ENCODE measurements around the gene FMOD. TPM values are rescaled to one million over a fixed set of nuclear protein-coding genes. Genes with fewer than 3 reads are reported as not detected.

FMOD gene
- polyA plus RNA-seq, 3 donors: not detected

GRCh38 chr1:203388683-203389082, 37.8 kb upstream of the FMOD start:
- no peaks in the 10 kb centered on the region for H4K20me1 ChIP-seq (ENCODE audit: insufficient read depth, low read length)
- H3K4me2 ChIP-seq (replicated peaks; ENCODE audit: extremely low read depth, low read length, poor library complexity, severe bottlenecking): no peak overlapping the region
- H3K9me3 ChIP-seq (replicated peaks in 1 of 2; ENCODE audit: control insufficient read depth in 1 of 2, insufficient read depth in 1 of 2, low read length in 2 of 2): no peaks in the 10 kb centered on the region
- H3K9me3 Mint-ChIP-seq: peaks cover 0 to 5% (median 3%) of the 10 kb centered on the region in 7 donors
- H3K4me3 ChIP-seq (replicated peaks in 1 of 3; ENCODE audit: low read depth in 2 of 3, low read length in 3 of 3): no peak overlapping the region
- peaks cover 16% of the 10 kb centered on the region for H3K4me1 Mint-ChIP-seq
- TF ChIP-seq, protein P1, sequence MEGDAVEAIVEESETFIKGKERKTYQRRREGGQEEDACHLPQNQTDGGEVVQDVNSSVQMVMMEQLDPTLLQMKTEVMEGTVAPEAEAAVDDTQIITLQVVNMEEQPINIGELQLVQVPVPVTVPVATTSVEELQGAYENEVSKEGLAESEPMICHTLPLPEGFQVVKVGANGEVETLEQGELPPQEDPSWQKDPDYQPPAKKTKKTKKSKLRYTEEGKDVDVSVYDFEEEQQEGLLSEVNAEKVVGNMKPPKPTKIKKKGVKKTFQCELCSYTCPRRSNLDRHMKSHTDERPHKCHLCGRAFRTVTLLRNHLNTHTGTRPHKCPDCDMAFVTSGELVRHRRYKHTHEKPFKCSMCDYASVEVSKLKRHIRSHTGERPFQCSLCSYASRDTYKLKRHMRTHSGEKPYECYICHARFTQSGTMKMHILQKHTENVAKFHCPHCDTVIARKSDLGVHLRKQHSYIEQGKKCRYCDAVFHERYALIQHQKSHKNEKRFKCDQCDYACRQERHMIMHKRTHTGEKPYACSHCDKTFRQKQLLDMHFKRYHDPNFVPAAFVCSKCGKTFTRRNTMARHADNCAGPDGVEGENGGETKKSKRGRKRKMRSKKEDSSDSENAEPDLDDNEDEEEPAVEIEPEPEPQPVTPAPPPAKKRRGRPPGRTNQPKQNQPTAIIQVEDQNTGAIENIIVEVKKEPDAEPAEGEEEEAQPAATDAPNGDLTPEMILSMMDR (IDR thresholded peaks at IDR 0.05): no peak
- intact Hi-C loops (cut with micrococcal nuclease): no loop called here
- no peak overlapping the region for H3K9ac ChIP-seq (ENCODE audit: insufficient read depth, low read length, poor library complexity, severe bottlenecking)
- peaks cover 2 to 3% of the 10 kb centered on the region in 2 donors for H3K27me3 ChIP-seq (ENCODE audit: control insufficient read depth in 2 of 2, insufficient read depth in 2 of 2, low read length in 2 of 2)
- peaks cover 5 to 10% (median 10%) of the 10 kb centered on the region in 3 donors for H3K27me3 Mint-ChIP-seq (ENCODE audit: low read depth in 3 of 3)
- no peak for DNase-seq
- no peak overlapping the region for H3K27ac ChIP-seq (ENCODE audit: low read depth in 1 of 2, low read length in 2 of 2)
- no peaks in the 10 kb centered on the region for H3K79me2 ChIP-seq (ENCODE audit: insufficient read depth, low read length)
- peaks cover 13 to 16% of the 10 kb centered on the region in 2 donors for H3K4me1 ChIP-seq (ENCODE audit: control insufficient read depth in 1 of 2, insufficient read depth in 2 of 2, low read length in 2 of 2)
- H3K36me3 ChIP-seq (replicated peaks in 1 of 2; ENCODE audit: control insufficient read depth in 1 of 2, insufficient read depth in 2 of 2, low read length in 2 of 2): no peaks in the 10 kb centered on the region
- H3K27ac Mint-ChIP-seq: peak overlapping the region in 1 of 7 donors; percentile 61
- no peak overlapping the region for H3K4me3 Mint-ChIP-seq
- no CpG with 5 or more reads among the region's 3 CpGs for WGBS (ENCODE audit: insufficient coverage)
- no peaks in the 10 kb centered on the region for H3K36me3 Mint-ChIP-seq
- H2AFZ ChIP-seq (ENCODE audit: insufficient read depth, low read depth, low read length, poor library complexity, severe bottlenecking): no peak overlapping the region

DNA sequence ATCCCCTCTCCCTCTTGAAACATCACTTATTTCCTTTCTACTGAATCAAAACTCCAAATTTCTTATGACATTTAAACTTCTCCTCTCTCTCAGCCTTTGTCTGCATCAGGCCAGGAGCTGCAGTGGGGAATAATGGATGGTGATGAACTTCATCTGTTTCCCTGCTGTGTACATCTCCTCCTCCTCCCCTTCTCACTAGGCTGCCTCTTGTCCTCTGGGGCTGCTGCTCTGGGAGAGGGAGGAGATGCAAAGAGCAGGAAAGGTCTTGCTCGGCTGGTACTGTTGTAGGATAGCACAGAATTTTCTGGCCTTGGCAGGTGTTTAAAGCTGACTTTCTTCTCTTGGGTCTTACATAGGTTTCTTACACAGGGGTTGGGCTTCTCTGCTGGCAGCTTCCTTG, 31.1 kb upstream of the FMOD start:
- Mint-ChIP-seq H3K27ac (peak overlapping the region in 5 of 7 donors; percentile 26 to 84 (median 49)), H3K36me3 (no peaks in the 10 kb centered on the region), H3K4me1 (peaks cover 36% of the 10 kb centered on the region), H3K27me3 (ENCODE audit: low read depth in 3 of 3) (peaks cover 0 to 4% (median 3%) of the 10 kb centered on the region in 3 donors), H3K4me3 (no peak overlapping the region), H3K9me3 (no peaks in the 10 kb centered on the region)
- Histone ChIP-seq H3K36me3 (replicated peaks in 1 of 2; ENCODE audit: control insufficient read depth in 1 of 2, insufficient read depth in 2 of 2, low read length in 2 of 2) (no peaks in the 10 kb centered on the region), H3K27ac (ENCODE audit: low read depth in 1 of 2, low read length in 2 of 2) (no peak overlapping the region), H3K79me2 (ENCODE audit: insufficient read depth, low read length) (no peaks in the 10 kb centered on the region), H2AFZ (ENCODE audit: insufficient read depth, low read depth, low read length, poor library complexity, severe bottlenecking) (no peak overlapping the region), H3K4me1 (ENCODE audit: control insufficient read depth in 1 of 2, insufficient read depth in 2 of 2, low read length in 2 of 2) (peaks cover 30 to 31% of the 10 kb centered on the region in 2 donors), H3K9ac (ENCODE audit: insufficient read depth, low read length, poor library complexity, severe bottlenecking) (no peak overlapping the region), H3K9me3 (replicated peaks in 1 of 2; ENCODE audit: control insufficient read depth in 1 of 2, insufficient read depth in 1 of 2, low read length in 2 of 2) (no peaks in the 10 kb centered on the region), H3K4me2 (replicated peaks; ENCODE audit: extremely low read depth, low read length, poor library complexity, severe bottlenecking) (peak overlapping the region; percentile 54), H3K27me3 (ENCODE audit: control insufficient read depth in 2 of 2, insufficient read depth in 2 of 2, low read length in 2 of 2) (no peaks in the 10 kb centered on the region), H3K4me3 (replicated peaks in 1 of 3; ENCODE audit: low read depth in 2 of 3, low read length in 3 of 3) (no peak overlapping the region), H4K20me1 (ENCODE audit: insufficient read depth, low read length) (no peaks in the 10 kb centered on the region)
- no CpG with 5 or more reads among the region's 1 CpG for WGBS (ENCODE audit: insufficient coverage)
- no peak for DNase-seq
- intact Hi-C loops (cut with micrococcal nuclease): loop anchor here in 1 of 2 donors (5.0 kb wide), 1 partner anchor 40 kb away; no protein-coding TSS in a partner anchor
- TF ChIP-seq, protein P1 (IDR thresholded peaks at IDR 0.05): no peak

Data from CD14-positive monocyte (primary cell).